Parathyroid adenoma (tissue), 2 donors: ENCODE measurements around the gene ATP1A1.

ENCODE experiments used
- H2AFZ ChIP-seq: fragments of 300-600 bp; sonication (generic); one replicate; pipeline ENCODE4 v1.7.0; 2017; ENCODE audit warnings: antibody characterized with exemption, mild to moderate bottlenecking
- H3K27ac ChIP-seq: fragments of 300-600 bp; sonication (generic); one replicate; pipeline ENCODE4 v1.7.0; 2017
- H3K27me3 ChIP-seq: fragments of 300-600 bp; sonication (generic); one replicate; pipeline ENCODE4 v1.7.0; 2017; ENCODE audit warnings: low read length; ENCODE audit not compliant: control insufficient read depth, insufficient read depth
- H3K36me3 ChIP-seq: fragments of 300-600 bp; sonication (generic); one replicate; pipeline ENCODE4 v1.7.0; 2017; ENCODE audit warnings: low read length; ENCODE audit not compliant: control insufficient read depth, insufficient read depth
- H3K4me1 ChIP-seq: fragments of 300-600 bp; sonication (generic); one replicate; pipeline ENCODE4 v1.7.0; 2017; ENCODE audit warnings: control low read depth
- H3K4me2 ChIP-seq: fragments of 300-600 bp; sonication (generic); one replicate; pipeline ENCODE4 v1.7.0; 2017; ENCODE audit warnings: low read length
- H3K4me3 ChIP-seq: fragments of 300-600 bp; sonication (generic); one replicate; pipeline ENCODE4 v1.7.0; 2017; ENCODE audit warnings: low read depth, low read length
- H3K79me2 ChIP-seq: fragments of 300-600 bp; sonication (generic); one replicate; pipeline ENCODE4 v1.7.0; 2017; ENCODE audit warnings: control low read depth
- H3K9ac ChIP-seq: fragments of 300-600 bp; sonication (generic); one replicate; pipeline ENCODE4 v1.7.0; 2017; ENCODE audit warnings: mild to moderate bottlenecking
- H3K9me3 ChIP-seq: fragments of 300-600 bp; sonication (generic); one replicate; pipeline ENCODE4 v1.7.0; 2017; ENCODE audit warnings: low read length; ENCODE audit not compliant: control insufficient read depth
- CTCF ChIP-seq: fragments of 300-600 bp; sonication (generic); IDR thresholded peaks from one replicate; pipeline ENCODE4 v1.7.0; 2017; ENCODE audit warnings: antibody characterized with exemption, mild to moderate bottlenecking
- donor health status: primary hyperparathyroidism.

ATP1A1 gene

GRCh38 chr1:116415699-116416533, 42.9 kb downstream of the ATP1A1 start:
- Histone ChIP-seq H3K27me3 (no peaks in the 10 kb centered on the region), H3K79me2 (peaks cover 3% of the 10 kb centered on the region), H3K4me3 (no peak overlapping the region), H3K27ac (peak overlapping the region; percentile 11), H2AFZ (no peak overlapping the region), H3K9me3 (no peaks in the 10 kb centered on the region), H3K4me1 (peaks cover 3% of the 10 kb centered on the region), H3K9ac (no peak overlapping the region), H3K4me2 (no peak overlapping the region), H3K36me3 (no peaks in the 10 kb centered on the region)
- no peak for TF ChIP-seq CTCF

- H3K79me2 ChIP-seq, result peaks cover 3% of the 10 kb centered on the region
- no peak for TF ChIP-seq CTCF
- H3K4me2 ChIP-seq, result peak overlapping the region; percentile 99
- H3K4me3 ChIP-seq, result peak overlapping the region; percentile 91
- no peaks in the 10 kb centered on the region for H3K9me3 ChIP-seq
- H3K36me3 ChIP-seq, result no peaks in the 10 kb centered on the region
- H3K9ac ChIP-seq, result no peak overlapping the region
- no peak overlapping the region for H3K27ac ChIP-seq
- no peaks in the 10 kb centered on the region for H3K27me3 ChIP-seq
- no peak overlapping the region for H2AFZ ChIP-seq
- H3K4me1 ChIP-seq, result peaks cover 3% of the 10 kb centered on the region
Measured at GRCh38 chr1:116416854-116417513, 43.9 kb downstream of the ATP1A1 start.

DNA sequence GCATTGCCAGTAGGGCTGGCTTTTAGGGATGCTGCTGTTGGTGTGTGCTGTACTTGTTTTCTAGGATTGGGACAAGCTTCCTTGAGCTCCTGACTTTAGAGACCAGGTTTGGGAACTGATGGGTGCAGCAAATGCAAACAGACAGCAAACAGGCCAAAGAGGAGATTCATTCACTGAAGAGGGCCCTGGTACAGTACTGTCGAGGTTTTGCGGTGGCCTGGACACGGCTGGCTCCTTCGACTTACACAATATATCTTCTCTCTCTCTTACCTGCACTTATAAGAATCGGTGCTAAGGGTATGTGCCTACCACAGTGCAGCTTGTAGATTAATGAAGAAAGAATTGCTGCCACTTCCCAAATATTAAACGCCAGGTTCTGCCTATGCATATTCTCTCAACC, 44.6 kb downstream of the ATP1A1 start:
- H3K4me1 ChIP-seq, result peaks cover 3% of the 10 kb centered on the region
- H3K27ac ChIP-seq, result peak overlapping the region; percentile 78
- H3K36me3 ChIP-seq, result no peaks in the 10 kb centered on the region
- H2AFZ ChIP-seq, result peak overlapping the region; percentile 97
- H3K4me2 ChIP-seq, result peak overlapping the region; percentile 99
- H3K9me3 ChIP-seq, result no peaks in the 10 kb centered on the region
- peaks cover 3% of the 10 kb centered on the region for H3K79me2 ChIP-seq
- H3K27me3 ChIP-seq, result no peaks in the 10 kb centered on the region
- no peak for TF ChIP-seq CTCF
- peak overlapping the region; percentile 63 for H3K9ac ChIP-seq
- peak overlapping the region; percentile 91 for H3K4me3 ChIP-seq

- Histone ChIP-seq H3K27me3 (no peaks in the 10 kb centered on the region), H3K79me2 (peaks cover 3% of the 10 kb centered on the region), H3K27ac (peak overlapping the region; percentile 78), H3K4me1 (peaks cover 3% of the 10 kb centered on the region), H2AFZ (peak overlapping the region; percentile 97), H3K9ac (peak overlapping the region; percentile 63), H3K36me3 (no peaks in the 10 kb centered on the region), H3K4me3 (peak overlapping the region; percentile 91), H3K9me3 (no peaks in the 10 kb centered on the region), H3K4me2 (peak overlapping the region; percentile 99)
- no peak for TF ChIP-seq CTCF
Measured at GRCh38 chr1:116418091-116418830, 45.2 kb downstream of the ATP1A1 start.
